RKO (cell line): ENCODE data around the gene PARD3B.

Experiments used
- DNase-seq: peaks from one replicate; pipeline ENCODE4 v3.0.0-alpha.2; 2016; ENCODE audit warnings: low spot score

PARD3B gene

DNA sequence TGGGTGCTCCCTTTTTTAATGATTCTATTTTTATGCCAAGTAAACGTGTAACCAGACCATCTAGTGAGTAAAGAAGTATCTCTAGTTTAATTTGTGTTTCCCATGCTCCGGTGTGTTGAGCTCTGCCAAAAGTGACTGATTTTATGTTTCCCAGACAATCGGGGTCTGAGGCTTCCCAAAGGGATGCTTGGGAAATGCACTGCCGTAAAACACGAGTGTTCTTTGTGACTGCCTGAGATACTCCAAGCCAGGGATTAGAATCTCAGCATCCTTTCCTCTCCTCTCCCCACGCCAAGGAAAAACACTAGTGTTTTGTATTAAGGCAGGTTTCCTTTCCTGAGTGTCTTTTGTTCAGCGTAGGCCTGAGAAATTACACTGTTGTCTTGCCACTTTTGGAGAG lies 956.6 kb downstream of the PARD3B start:
- DNase-seq: no peak

DNA sequence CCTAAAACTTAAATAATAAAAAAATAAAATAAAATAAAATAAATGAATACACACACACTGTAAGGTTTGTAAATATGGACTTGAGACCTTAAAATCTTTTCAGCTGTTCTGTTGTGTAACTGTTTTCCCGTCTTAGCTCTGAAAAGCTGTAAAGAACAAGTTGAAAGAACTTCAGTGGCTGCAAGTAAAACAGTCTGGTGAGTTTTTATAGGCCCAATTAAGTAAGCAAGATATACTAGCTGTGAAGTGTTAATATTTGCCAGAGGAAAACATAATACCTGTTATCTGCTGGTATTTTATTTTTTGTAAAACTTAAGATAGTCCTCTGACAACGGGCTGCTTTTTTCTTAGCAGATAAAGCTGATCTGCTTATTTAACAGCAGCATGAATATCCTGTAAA lies 960.1 kb downstream of the PARD3B start:
- no peak for DNase-seq

DNA sequence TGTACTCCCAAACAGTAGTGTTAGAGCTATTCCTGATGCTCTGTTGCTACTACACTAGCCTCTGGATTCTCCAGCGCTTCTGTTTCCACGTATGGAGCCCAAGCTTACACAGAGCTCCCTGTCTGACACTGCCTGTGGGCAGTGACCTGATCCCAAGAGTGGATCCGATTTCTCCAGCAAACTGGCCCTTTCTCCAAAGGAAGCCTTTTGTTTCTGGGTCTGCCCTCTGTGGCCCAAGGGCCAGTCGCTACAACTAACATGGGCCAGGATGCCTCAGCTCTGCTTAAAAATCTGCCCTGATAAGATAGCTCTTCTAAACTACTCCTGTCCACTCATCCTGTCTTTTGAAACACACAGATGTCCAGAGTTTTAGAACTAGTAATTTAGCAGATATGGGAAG lies 964.4 kb downstream of the PARD3B start:
- no peak for DNase-seq

DNA sequence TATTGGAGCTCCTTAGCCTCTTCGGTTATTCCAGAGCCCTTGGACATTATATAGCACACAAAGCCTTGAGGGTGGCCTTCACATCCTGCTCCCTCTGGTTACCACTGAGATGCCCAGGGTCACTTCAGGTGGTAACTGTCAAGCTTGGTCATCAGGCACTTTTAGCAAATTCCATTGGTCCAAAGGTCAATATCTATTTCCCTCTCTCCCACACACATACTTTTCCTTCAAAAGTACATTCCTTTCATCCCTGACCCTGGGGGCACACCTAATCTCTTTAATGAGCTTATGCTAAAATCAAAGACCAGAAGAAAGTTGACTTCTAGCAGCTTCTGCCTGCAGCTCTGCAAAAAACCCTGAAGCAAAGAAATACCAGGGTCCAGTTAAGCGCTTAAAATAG lies 965.1 kb downstream of the PARD3B start:
- no peak for DNase-seq

DNA sequence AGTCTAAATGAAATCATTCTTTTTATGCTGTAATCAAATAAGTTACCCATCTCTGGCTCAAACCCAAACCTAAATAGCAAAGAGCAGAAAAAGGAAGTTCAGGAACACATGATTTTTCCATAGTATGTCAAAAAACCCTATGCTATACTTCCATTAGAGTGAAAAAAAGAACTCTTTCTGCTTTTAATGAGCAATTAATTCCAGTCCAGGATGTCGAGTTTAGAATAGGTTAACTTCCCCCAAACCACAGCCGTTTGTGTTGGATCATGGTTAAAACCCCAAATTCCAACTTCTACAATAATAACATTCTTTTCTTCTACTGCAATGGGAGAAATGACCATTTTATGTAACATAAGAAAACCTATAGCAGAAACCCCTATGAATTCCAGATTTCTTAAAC lies 965.9 kb downstream of the PARD3B start:
- no peak for DNase-seq

DNA sequence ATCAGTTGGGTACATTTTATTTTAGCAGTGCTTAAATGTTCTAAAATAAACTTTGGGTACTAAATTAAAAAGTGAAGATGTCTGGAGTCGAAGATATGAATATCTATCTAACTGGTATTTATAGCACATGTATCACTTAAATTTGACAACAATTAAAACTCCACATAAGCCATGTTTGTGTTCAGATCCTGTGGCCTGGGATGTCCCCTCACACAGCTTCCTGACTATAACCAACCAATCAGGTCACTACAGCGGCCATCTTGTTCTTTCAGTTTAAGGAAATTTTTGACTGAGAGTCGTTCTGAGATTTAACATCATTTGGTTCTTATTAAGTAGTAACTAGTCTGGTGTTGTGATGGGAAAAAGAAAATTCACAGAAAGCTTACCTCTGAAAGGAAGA lies 966.4 kb downstream of the PARD3B start:
- DNase-seq: no peak

DNA sequence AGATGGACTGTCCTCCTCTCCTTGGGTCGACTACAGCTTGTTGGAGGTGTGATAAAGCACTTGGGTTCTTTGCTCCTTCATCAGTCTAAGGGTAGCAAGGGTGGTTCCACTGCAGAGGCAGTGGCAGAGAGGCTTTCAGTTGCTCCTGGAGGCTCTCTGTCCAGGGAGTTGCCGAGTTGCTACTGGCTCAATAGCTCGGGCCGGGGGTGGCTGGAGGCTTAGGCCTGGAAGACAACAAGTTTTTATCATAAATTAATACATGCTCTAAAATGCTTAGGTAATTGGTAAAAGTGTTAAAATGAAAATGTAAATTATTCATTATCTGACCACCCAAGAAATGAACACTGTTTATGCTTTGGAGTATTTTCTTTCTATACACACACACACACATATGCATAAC lies 975.0 kb downstream of the PARD3B start:
- no peak for DNase-seq

DNA sequence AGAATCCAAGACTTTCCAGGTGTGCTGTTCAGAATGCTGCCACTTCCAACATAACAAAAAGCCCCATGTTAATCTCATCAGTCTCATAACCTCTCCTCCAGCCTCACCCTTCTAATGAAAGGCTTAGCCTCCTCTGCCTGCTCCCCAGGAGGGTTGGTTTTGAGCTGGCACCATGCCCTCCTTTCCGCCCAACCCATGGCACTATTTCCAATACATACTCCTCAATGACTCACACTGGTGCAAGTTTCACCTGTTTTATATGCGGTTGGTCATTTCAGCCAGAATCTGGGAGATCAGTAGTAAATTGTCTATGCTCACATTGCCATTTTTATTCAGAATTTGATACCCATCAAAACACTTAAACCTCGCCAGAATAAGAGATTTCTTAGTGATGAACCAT lies 979.4 kb downstream of the PARD3B start:
- DNase-seq: no peak

DNA sequence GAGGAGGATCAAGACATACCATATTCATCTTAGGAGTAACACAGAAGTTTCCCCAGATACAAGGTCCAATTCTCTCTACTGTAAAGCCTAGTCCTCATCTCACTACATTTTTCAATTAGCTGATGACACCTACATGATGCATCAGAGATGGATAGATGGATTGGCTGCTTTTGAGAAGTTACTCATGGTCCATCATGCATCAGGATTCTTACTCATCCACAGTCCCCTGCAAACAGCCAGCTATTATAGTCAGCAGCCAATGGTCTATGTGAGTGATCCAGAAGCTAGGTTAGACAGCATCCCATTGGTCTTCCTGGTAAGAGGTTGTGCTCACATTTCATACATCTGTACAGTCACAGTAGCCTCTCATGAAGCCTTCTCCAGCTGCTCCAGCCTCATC lies 982.5 kb downstream of the PARD3B start:
- peak; percentile 59 for DNase-seq

DNA sequence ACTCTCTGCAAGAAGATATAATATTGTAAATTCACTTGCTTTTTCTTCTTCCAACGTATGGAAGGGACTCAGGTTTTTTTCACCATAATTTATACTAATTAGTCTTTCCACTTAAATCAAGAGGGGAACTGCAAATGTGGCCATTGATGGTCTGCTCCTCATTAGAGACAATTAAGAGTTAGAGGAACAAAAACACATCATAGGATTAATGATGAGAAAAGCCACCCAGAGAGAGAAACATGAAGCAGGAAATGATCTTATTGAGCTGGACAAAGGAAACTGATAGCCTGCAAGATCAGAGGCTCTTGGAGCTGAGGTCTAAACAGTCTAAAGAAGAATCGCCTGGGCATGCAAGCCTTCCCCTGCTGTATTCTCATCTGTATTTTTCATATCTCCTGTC lies 985.8 kb downstream of the PARD3B start:
- no peak for DNase-seq

DNA sequence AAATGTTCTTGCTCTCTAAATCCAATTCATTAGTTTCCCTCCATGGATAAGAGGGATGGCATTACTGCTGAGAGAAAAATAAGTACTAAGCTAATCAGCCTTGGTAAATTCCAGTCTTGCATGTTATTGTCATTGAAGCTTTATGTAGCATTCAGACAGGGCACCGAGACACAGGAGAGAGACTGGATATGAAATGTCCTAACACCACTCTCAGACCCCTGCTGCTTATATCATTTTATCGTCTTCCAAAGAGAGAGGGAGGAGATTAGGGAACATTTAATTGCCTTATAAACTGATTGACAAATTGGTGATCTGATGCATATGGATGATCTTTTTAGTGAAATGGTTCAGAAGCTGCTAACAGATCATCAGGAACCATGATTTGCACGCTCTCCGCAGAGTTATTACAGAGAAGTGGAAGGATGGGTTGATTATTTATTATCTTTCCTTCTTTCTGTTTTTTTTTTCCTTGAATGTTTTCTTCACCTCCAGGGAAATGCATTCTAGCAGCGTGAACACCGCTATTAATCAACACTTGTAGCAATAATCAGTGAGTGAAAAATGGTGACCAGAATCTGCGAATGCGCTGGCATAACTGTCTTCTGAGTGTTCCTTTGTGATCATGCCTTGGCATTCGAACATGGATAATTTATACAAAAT lies 986.3 kb downstream of the PARD3B start:
- DNase-seq: no peak

DNA sequence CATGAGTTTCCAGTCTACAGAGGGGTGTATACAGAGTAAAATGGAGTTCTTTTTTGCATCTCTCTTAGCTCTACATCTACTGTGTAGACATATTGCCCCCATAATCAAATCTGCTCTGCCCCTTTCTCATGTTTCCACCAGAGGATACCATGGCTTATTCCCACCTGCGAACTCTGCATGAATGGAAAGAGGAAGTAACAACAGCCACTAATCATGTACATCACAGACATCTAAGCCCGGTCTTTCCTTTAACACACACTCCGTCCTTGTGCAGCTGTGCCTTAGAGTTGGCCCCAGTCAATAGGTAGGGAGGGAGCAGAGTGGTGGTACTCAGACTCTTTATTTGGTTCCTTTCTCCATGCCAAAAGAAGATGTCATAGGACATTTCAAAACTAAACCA lies 989.7 kb downstream of the PARD3B start:
- no peak for DNase-seq

DNA sequence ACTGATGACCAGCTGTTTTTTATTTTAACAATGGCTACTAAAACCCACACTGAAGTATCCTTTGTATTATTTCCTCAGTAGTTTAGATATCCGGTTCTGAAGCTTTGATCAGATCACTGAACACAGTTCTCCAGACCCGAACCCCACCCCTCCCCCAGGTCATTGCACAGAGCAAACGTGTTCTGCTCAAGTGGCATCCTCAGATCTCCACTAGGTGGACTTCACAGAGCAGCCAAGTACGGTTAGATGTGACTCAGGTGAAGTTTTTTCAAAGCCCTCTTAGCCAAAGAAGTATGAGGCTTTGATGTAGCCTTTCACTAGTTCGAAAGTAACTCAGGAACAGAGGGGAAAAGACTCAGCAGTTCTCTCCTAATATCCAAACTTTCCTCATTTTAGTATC lies 994.3 kb downstream of the PARD3B start:
- DNase-seq: peak; percentile 26

DNA sequence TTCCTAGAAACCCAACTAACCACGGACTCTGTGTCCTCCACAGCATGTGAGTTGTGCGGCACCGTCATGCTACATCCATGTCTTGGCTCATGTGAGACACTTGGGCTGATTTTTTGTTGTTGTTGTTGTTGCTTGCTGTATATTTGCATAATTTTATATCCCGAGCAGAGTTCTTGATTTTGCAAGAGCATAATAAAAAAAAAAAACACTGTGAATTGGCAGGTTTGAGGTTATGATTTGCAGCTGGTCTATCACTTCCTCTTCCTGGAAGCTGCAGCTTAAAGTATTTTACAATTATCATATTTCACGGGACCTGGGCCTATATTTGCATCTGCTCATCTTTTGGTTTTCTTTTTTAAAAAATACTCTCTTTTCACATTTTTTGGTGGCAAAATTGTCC lies 994.8 kb downstream of the PARD3B start:
- DNase-seq: no peak

DNA sequence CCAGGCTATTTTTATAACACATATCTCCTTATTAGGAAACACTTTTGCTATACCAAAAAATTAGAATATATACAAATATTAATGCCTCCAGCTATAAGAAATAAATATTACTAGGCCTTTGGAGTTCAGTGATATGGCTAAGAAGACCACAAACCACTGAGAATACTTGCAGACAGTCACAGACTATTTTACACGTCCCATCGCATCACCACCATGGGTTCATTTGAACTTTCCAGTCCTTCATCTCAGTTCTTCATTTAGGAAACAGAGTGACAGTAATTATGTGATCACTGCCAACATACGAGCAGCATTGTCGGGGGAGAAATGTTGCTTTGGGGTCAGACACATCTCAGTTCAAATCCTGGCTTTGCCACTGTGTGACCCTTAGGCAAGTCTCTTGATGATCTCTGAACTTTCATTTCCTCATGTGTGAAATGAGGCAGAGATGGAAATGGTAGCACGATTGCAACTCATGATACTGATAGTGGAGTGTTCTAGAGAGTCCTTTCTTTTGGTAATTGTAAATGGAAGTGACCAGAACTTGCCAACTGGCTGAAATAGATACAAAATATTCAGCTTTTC lies 998.1 kb downstream of the PARD3B start:
- no peak for DNase-seq

DNA sequence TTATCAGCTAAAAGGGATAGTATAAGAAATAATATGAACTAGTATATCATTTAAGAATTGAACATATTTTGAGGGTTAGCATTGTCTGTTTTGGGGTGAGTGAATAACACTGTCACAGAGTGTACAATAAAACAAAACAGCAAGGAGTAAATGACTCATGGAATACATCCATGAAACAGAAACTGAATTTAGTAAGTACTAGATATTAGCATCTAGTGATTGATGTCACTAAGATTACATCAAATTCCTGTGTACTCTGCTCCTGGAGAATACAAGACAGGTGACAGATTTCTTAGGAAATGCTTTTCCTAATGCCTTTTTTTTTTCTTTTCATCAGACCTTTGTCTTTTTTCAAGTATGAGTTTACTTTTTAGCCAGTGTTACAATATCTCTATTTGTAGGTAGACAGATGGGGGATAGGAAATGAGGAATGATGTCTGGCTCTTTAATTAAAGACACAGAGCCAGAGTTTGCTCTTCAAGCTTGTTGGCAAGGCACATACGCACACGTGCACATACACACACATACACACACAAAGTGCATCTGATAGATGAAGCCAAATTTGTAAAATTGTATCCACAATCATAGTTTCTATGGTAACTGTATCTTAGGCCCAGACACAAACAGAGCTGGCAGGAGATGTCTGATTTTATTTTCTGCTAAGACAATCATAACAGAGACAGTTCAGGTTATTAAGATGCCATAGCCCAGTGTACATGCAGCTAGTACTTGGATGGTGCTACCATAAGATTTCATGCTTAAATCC lies 998.8 kb downstream of the PARD3B start:
- no peak for DNase-seq

DNA sequence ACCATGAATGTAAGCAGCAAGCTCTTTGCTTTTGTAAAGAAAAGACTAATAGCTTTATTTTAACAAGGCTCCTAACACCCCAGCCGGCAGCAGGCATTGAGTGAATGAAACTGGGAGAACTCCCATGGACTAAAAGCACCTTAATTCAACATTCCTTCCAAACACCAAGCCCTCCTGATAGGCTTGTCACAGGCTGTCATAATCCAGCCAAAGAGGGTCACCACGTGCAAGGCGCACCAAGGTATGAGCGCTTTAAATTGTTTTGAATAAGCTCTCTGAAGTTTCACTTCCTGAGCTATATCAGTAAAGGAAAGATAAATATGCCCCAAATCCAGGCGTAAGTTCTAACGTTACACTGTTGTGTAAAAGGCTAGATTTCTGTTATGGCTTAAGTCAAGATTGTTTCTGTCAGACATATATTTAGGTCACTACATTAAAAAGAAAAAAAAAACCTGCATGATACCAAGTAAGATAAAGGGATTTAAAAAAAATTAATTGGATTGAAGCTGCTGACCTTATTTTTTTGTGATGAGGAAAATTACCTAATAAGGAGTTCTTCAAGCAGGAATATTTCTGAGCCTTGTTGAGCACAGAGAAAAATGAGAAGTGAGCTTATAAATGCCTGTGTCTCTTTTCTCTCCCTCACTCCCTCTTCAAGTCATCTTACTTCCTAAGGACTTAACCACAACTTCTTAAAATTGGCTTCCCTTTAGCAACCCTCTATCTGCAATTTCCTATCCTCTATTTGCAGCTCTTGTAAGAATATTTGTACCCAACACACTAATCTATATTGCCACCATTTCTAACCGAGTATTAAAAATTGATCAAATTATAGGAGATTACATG lies 1000.9 kb downstream of the PARD3B start:
- DNase-seq: no peak

DNA sequence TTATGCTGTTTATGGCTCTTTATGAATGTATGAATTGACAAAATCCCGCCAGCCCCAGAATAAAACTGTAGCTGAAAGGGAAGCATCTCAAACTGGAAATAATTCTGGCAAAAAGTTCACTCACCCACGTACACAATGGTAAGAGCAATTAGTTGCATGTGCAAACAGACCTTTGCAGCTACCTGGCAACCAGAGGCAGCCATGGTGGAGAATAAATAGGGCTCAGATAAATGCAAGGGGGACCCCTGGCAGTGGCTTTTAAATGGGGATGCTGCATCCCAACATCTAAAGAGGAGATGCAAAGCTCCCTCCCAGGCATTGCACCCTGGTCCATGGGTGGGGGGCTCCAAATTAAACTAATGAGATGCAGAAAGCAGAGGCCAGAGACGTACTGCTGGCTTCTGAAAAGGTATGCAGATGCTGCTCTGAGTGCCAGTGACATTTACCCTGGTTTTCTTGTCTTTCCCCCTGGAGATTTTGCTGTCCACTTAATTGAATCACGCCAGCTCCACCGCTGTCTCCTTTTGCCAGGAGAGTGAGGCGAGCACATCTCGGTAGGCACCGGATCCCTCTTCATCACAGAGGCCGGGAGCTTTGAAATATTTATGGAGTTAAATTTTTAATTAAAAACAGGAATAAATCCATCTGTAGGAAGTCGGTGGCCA lies 1010.4 kb downstream of the PARD3B start:
- no peak for DNase-seq

DNA sequence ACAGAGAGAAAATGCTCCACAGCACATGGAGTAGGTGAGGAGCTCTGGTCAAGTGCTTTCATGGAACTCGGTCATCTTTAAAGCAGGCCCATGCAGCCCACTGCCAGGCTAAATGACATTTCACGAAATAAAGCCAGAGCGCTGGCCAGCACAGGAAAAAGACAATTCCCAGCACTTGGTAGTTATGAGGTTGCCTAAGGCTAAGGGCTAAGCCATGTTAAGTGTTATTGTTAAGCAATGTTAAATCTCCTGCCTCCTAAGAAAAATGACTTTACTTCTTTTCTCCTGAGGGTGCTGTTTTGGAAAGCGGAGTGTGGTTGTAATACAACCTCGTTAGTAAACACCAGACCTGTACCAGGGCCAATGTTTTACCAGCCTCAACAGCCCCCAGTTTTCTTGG lies 1011.1 kb downstream of the PARD3B start:
- no peak for DNase-seq

DNA sequence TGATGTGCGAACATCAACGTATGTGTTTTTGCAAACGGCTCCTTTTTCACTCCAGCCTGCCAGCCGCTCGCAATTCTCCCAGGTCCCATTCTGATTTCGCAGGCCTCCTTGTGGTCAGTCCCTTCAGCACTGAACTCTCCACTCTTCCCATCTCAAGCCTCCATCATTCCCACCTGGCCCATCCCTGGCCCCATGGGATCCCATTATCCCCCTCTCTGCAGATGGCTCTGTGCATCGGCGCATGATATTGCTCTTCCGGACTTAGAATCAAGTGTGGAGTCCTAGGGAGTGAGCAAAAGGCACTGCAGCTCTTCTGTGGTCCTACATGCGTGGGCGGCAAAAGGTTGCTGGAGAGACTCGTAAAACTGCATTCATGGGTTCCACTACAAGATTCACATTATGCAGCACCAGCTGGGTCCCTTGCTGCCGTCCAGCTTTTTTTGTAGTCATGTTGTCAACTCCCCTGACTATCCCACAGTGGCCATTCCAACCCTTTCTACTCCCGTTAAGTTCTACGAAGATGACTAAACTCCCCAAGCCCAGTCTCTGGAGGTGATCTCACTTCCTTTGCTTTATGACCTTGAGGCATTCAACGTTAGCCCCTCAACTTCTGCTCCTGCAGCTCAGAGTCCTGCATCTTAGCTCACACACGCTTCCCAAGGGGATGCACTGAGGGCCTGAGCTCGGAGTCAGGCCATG lies 1011.7 kb downstream of the PARD3B start:
- no peak for DNase-seq

DNA sequence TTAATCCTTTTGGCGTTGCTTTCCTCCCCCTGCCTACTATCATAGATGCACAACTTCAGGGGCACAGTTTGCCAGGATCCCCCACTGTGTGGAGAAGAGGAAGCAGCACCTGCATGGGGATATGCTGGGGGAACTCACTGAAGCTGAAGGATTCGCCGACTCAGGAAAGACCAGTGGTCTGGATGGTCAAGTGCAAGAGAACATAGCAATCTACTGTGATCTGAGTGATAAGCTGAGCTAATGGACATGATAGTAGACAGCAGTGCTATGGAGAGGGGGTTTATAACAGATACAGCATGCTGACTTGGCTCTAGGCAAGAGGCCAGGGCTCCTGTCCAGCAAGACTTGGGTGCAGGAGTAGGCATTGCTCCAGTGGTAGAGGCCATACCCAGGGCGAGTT lies 1012.6 kb downstream of the PARD3B start:
- no peak for DNase-seq

DNA sequence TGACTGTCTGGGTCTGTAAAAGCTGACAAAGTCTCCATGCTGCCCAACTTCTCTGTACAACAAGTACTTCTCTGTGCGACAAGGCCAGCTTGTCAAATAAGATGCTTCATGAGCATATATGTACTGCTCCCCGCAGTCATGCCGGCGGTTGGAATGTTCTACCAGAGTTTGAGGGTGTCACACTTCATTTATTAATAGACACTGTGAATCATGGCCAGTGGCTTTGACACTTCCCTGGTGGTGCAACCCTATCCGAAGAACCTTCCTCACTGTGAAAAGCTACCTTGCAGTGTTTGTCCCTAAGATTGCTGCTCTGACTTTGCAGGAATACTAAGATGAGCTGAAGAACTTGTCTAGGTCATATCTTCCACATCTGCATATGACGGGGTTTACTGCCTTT lies 1016.2 kb downstream of the PARD3B start:
- DNase-seq: no peak
